Kasumi-1 (cell line): ENCODE results near the gene COL6A2.
"Not testable (repeated sequence)": the region's sequence is repeated elsewhere in the genome, so short reads cannot be mapped to it uniquely, and the experiment has no call there.

Experiments used
- DNase-seq, 2 experiments: peaks; one replicate each; lab custom pipeline; 2025; lab: John Stamatoyannopoulos, UW

COL6A2 gene

GRCh38 chr21:46079352-46080170 is 18.4 kb upstream of the COL6A2 start:
- no peak for DNase-seq

- no peak for DNase-seq
Measured at GRCh38 chr21:46080171-46081021, 17.5 kb upstream of the COL6A2 start.

GRCh38 chr21:46081022-46081861 is 16.7 kb upstream of the COL6A2 start:
- DNase-seq, result no peak

- DNase-seq, result no peak
Measured at GRCh38 chr21:46081862-46082712, 15.8 kb upstream of the COL6A2 start.

- DNase-seq, result no peak
Measured at GRCh38 chr21:46082713-46082962, 15.3 kb upstream of the COL6A2 start.

GRCh38 chr21:46082963-46083790 is 14.7 kb upstream of the COL6A2 start:
- DNase-seq, result no peak

- DNase-seq, result no peak
Measured at GRCh38 chr21:46083791-46084561, 13.9 kb upstream of the COL6A2 start.

- DNase-seq, result no peak
Measured at GRCh38 chr21:46084709-46085108, 13.2 kb upstream of the COL6A2 start.

- not testable (repeated sequence) for DNase-seq
Measured at GRCh38 chr21:46085259-46085658, 12.7 kb upstream of the COL6A2 start.

GRCh38 chr21:46087641-46088040 is 10.3 kb upstream of the COL6A2 start:
- DNase-seq, result no peak

GRCh38 chr21:46088189-46088588 is 9.7 kb upstream of the COL6A2 start:
- no peak for DNase-seq

GRCh38 chr21:46089285-46089684 is 8.6 kb upstream of the COL6A2 start:
- no peak for DNase-seq

GRCh38 chr21:46091118-46091517 is 6.8 kb upstream of the COL6A2 start:
- DNase-seq, result no peak

- no peak for DNase-seq
Measured at GRCh38 chr21:46091631-46092025, 6.3 kb upstream of the COL6A2 start.

- DNase-seq, result no peak
Measured at GRCh38 chr21:46092026-46092764, 5.7 kb upstream of the COL6A2 start.

- no peak for DNase-seq
Measured at GRCh38 chr21:46092811-46093667, 4.9 kb upstream of the COL6A2 start.

- no peak for DNase-seq
Measured at GRCh38 chr21:46093668-46094400, 4.1 kb upstream of the COL6A2 start.
